NCI-H128 (cell line): ENCODE results near the gene USP17L5.
"Not testable (repeated sequence)": the region's sequence is repeated elsewhere in the genome, so short reads cannot be mapped to it uniquely, and the experiment has no call there.

ENCODE experiments used
- DNase-seq: peaks from one replicate; lab custom pipeline; 2025; ENCODE audit not compliant: unreplicated experiment; lab: John Stamatoyannopoulos, UW

USP17L5 gene

DNA sequence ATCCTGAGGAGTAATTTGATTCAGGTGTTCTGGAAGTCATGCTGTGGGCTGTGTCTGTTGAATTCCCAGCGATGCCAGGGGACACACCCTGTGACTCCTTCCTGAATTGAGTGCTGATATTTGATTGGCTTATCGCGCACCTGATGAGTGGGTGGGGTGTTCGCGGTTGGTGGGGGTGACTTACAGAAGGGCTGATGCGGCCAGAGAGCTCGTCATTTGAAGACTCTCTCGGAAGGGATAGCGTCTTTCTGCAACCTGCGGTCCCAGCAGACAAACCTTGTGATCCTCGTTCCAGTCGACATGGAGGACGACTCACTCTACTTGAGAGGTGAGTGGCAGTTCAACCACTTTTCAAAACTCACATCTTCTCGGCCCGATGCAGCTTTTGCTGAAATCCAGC lies at the start of gene USP17L5:
Gene USP17L5 (plus strand): TSS at position 301 of the 400 bp plus-strand sequence. CDS start 0 bp downstream, at position 301.
- DNase-seq = not testable (repeated sequence)

- not testable (repeated sequence) for DNase-seq
Measured at GRCh38 chr4:9324191-9324590, 15.0 kb upstream of the USP17L5 start.

- not testable (repeated sequence) for DNase-seq
Measured at GRCh38 chr4:9324865-9325264, 14.3 kb upstream of the USP17L5 start, which contains the start of gene USP17L24. Gene USP17L24 (plus strand): TSS chr4:9325165. CDS start chr4:9325165, 0 bp downstream.

- DNase-seq = not testable (repeated sequence)
Measured at GRCh38 chr4:9329611-9330010, 9.6 kb upstream of the USP17L5 start, which contains the start of gene USP17L25. Gene USP17L25 (plus strand): TSS chr4:9329911. CDS start chr4:9329911, 0 bp downstream.

DNA sequence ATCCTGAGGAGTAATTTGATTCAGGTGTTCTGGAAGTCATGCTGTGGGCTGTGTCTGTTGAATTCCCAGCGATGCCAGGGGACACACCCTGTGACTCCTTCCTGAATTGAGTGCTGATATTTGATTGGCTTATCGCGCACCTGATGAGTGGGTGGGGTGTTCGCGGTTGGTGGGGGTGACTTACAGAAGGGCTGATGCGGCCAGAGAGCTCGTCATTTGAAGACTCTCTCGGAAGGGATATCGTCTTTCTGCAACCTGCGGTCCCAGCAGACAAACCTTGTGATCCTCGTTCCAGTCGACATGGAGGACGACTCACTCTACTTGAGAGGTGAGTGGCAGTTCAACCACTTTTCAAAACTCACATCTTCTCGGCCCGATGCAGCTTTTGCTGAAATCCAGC lies 4.8 kb upstream of the USP17L5 start, which contains the start of gene USP17L26:
Gene USP17L26 (plus strand): TSS at position 301 of the 400 bp plus-strand sequence. CDS start 0 bp downstream, at position 301.
- not testable (repeated sequence) for DNase-seq

DNA sequence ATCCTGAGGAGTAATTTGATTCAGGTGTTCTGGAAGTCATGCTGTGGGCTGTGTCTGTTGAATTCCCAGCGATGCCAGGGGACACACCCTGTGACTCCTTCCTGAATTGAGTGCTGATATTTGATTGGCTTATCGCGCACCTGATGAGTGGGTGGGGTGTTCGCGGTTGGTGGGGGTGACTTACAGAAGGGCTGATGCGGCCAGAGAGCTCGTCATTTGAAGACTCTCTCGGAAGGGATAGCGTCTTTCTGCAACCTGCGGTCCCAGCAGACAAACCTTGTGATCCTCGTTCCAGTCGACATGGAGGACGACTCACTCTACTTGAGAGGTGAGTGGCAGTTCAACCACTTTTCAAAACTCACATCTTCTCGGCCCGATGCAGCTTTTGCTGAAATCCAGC lies 4.6 kb downstream of the USP17L5 start, which contains the start of gene USP17L27:
Gene USP17L27 (plus strand): TSS at position 301 of the 400 bp plus-strand sequence. CDS start 0 bp downstream, at position 301.
- not testable (repeated sequence) for DNase-seq

DNA sequence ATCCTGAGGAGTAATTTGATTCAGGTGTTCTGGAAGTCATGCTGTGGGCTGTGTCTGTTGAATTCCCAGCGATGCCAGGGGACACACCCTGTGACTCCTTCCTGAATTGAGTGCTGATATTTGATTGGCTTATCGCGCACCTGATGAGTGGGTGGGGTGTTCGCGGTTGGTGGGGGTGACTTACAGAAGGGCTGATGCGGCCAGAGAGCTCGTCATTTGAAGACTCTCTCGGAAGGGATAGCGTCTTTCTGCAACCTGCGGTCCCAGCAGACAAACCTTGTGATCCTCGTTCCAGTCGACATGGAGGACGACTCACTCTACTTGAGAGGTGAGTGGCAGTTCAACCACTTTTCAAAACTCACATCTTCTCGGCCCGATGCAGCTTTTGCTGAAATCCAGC lies 9.4 kb downstream of the USP17L5 start, which contains the start of gene USP17L28:
Gene USP17L28 (plus strand): TSS at position 301 of the 400 bp plus-strand sequence. CDS start 0 bp downstream, at position 301.
- DNase-seq = not testable (repeated sequence)

- DNase-seq = not testable (repeated sequence)
Measured at GRCh38 chr4:9350866-9351265, 11.7 kb downstream of the USP17L5 start.

DNA sequence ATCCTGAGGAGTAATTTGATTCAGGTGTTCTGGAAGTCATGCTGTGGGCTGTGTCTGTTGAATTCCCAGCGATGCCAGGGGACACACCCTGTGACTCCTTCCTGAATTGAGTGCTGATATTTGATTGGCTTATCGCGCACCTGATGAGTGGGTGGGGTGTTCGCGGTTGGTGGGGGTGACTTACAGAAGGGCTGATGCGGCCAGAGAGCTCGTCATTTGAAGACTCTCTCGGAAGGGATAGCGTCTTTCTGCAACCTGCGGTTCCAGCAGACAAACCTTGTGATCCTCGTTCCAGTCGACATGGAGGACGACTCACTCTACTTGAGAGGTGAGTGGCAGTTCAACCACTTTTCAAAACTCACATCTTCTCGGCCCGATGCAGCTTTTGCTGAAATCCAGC lies 14.1 kb downstream of the USP17L5 start, which contains the start of gene USP17L29:
Gene USP17L29 (plus strand): TSS at position 301 of the 400 bp plus-strand sequence. CDS start 0 bp downstream, at position 301.
- DNase-seq = not testable (repeated sequence)

GRCh38 chr4:9362829-9363228 lies 23.6 kb downstream of the USP17L5 start, which contains the start of gene USP17L30:
Gene USP17L30 (plus strand): TSS chr4:9363129. CDS start chr4:9363129, 0 bp downstream.
- DNase-seq = not testable (repeated sequence)

DNA sequence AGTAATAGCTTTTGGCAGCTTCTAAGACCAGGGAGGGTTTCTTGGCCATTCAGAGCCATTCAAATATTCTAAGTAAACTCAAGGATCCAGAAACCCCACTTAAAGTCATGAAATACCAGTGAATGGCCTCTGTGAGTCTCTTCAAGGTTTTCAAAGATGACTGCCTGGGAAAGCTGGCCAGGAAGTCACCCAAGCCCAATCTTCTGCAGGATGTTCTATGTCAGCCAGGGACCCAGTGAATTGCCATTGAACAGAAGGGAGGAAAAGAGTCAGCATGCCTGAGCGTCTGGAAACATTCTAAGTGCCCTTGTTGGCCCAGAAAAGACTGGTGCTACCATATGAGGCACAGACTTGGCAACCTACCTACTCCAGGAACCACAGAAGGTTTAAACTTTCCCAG lies 40.7 kb downstream of the USP17L5 start:
- not testable (repeated sequence) for DNase-seq

DNA sequence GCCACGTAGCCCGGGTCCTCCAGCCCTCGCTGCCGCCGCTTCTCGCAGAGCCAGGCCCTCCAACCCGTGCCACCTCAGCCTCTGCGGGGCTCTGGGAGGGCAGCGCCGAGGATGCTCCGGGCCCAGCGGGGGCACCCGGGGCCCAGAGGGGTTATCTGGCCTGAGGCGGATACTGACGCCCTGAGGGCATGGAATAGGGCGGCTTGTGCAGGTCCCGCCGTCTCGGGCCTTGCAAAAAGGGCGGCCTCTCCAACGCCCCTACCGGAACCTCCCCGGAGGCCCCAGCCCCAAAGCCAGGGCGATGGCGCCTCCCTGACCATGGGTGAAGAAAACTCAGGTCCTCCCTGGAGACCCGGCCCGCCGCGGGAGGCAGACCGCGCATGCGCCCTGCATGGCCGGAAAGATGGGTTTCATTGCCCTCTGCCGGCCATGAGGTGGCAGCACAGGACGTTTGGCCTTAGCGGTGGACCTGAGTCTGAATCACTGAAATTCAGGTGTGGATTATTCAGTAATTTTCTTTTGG lies 41.9 kb downstream of the USP17L5 start:
- not testable (repeated sequence) for DNase-seq

DNA sequence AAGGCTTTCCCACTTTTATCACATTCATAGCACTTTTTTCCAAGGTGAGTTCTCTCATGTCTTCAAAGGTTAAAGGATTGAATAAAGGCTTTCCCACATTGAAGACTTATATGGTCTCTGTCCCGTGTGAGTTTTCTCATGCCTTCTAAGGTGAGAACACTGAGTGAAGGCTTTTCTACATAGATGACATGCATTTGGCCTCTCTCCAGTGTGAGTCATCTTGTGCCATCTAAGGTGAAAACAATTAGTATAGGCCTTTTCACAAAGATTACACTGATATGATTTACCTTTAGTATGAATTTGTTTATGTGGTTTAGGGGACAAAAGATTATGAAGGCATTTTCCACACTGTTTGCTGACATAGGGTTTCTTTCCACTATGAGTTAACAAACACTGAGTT lies 44.9 kb downstream of the USP17L5 start:
- no peak for DNase-seq

DNA sequence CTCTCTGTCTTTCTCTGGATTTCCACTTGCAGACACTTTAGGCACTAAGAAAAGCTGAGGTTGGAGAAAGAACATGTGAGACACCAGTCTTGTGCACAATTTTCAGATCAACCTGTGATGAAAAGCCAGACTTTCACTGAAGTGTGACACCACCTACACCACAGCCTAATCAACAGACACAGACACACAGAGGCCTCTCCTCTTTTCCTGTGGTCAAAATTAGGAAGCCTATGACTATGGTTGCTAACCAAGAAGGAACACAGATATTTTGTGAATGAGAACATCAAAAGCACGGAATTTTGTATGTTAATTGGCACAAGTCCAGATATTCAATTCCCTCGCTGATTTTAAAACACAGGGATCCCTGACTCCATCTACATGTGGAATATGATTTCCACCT lies 49.8 kb downstream of the USP17L5 start:
- DNase-seq = not testable (repeated sequence)
